DND-41 (cell line): ENCODE data around the gene RAB7A.

Experiments used
- CTCF ChIP-seq: IDR thresholded peaks from 2 replicates; pipeline ENCODE4 v1.5.1; 2012; ENCODE audit warnings: borderline replicate concordance, low read length, moderate library complexity, mild to moderate bottlenecking; ENCODE audit not compliant: poor library complexity, severe bottlenecking; ENCODE audit errors: extremely low read depth
- EZH2 ChIP-seq: IDR thresholded peaks from 3 replicates; pipeline ENCODE4 v1.6.1; 2012; ENCODE audit warnings: borderline replicate concordance, low read depth, mild to moderate bottlenecking, moderate library complexity, low read length, inconsistent platforms; ENCODE audit not compliant: severe bottlenecking

- TF ChIP-seq CTCF (no peak), EZH2 (no peak)
Observed at GRCh38 chr3:128709038-128709437, 16.9 kb upstream of the RAB7A start.
